ENCODE measurements around the gene GPR37L1.

- TF ChIP-seq, protein P1, sequence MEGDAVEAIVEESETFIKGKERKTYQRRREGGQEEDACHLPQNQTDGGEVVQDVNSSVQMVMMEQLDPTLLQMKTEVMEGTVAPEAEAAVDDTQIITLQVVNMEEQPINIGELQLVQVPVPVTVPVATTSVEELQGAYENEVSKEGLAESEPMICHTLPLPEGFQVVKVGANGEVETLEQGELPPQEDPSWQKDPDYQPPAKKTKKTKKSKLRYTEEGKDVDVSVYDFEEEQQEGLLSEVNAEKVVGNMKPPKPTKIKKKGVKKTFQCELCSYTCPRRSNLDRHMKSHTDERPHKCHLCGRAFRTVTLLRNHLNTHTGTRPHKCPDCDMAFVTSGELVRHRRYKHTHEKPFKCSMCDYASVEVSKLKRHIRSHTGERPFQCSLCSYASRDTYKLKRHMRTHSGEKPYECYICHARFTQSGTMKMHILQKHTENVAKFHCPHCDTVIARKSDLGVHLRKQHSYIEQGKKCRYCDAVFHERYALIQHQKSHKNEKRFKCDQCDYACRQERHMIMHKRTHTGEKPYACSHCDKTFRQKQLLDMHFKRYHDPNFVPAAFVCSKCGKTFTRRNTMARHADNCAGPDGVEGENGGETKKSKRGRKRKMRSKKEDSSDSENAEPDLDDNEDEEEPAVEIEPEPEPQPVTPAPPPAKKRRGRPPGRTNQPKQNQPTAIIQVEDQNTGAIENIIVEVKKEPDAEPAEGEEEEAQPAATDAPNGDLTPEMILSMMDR (IDR thresholded peaks at IDR 0.05; ENCODE audit: poor library complexity, severe bottlenecking), result no peak
- TF ChIP-seq EP300 (conservative IDR thresholded peaks at IDR 0.05; ENCODE audit: poor library complexity, severe bottlenecking) (no peak), REST (IDR thresholded peaks at IDR 0.05; ENCODE audit: borderline replicate concordance) (no peak), POLR2AphosphoS5 (IDR thresholded peaks at IDR 0.05) (no peak), SMC3 (conservative IDR thresholded peaks at IDR 0.05; ENCODE audit: poor library complexity) (no peak), RAD21 (conservative IDR thresholded peaks at IDR 0.05) (no peak)
Observed at GRCh38 chr1:202149566-202149965, 26.8 kb downstream of the GPR37L1 start.
